HepG2 (cell line): Measurements from ENCODE around the gene CARMIL1. TPM values are rescaled to one million over a fixed set of nuclear protein-coding genes. Genes with fewer than 3 reads are reported as not detected.

Experiments
- AGO1 ChIP-seq: fragments of 200-400 bp; formaldehyde crosslinking; IDR thresholded peaks from 2 replicates; pipeline ENCODE4 v1.6.1; 2017; ENCODE audit warnings: mild to moderate bottlenecking, low read depth, low read length, moderate library complexity; ENCODE audit not compliant: poor library complexity, severe bottlenecking
- HMG20A ChIP-seq: IDR thresholded peaks from 2 replicates; pipeline ENCODE4 v1.6.1; 2016; ENCODE audit warnings: borderline replicate concordance
- JUNB ChIP-seq: sonication (generic); formaldehyde crosslinking; IDR thresholded peaks from 2 replicates; pipeline ENCODE4 v1.8.0; 2022; ENCODE audit warnings: missing genetic modification reagents, mild to moderate bottlenecking, borderline replicate concordance
- KDM6A ChIP-seq: IDR thresholded peaks from 2 replicates; pipeline ENCODE4 v1.6.1; 2016; ENCODE audit warnings: low read depth
- MED1 ChIP-seq: sonication (generic); formaldehyde crosslinking; IDR thresholded peaks from 2 replicates; pipeline ENCODE4 v1.4.0; 2020; ENCODE audit warnings: missing genetic modification reagents
- NFIC ChIP-seq: IDR thresholded peaks from 2 replicates; pipeline ENCODE4 v1.6.1; 2012; ENCODE audit warnings: mild to moderate bottlenecking, low read length, inconsistent platforms
- NR2F1 ChIP-seq, 2 experiments: fragments of 450-650 bp in 1 of 2; formaldehyde crosslinking in 1 of 2; IDR thresholded peaks; 2 replicates each; pipeline versions ENCODE4 v1.5.0 to v1.6.1; 2016 to 2020; ENCODE audit warnings: mild to moderate bottlenecking in 1 of 2, missing compliant biosample characterization in 1 of 2, missing genetic modification reagents in 1 of 2, moderate library complexity in 1 of 2
- SIX4 ChIP-seq: sonication (generic); formaldehyde crosslinking; IDR thresholded peaks from 2 replicates; pipeline ENCODE4 v1.4.0; 2020; ENCODE audit warnings: missing genetic modification reagents
- TARDBP ChIP-seq: sonication (generic); formaldehyde crosslinking; IDR thresholded peaks from 2 replicates; pipeline ENCODE4 v1.8.0; 2022; ENCODE audit warnings: mild to moderate bottlenecking, missing genetic modification reagents
- YEATS2 ChIP-seq: sonication (generic); formaldehyde crosslinking; IDR thresholded peaks from 2 replicates; pipeline ENCODE4 v1.4.0; 2020; ENCODE audit warnings: missing genetic modification reagents, borderline replicate concordance
- ZBTB39 ChIP-seq: sonication (generic); formaldehyde crosslinking; IDR thresholded peaks from 2 replicates; pipeline ENCODE4 v1.5.0; 2020; ENCODE audit warnings: missing genetic modification reagents
- ZKSCAN8 ChIP-seq: IDR thresholded peaks from 2 replicates; pipeline ENCODE4 v1.6.1; 2016; ENCODE audit warnings: borderline replicate concordance, missing genetic modification reagents, missing compliant biosample characterization
- ZNF232 ChIP-seq: sonication (generic); formaldehyde crosslinking; IDR thresholded peaks from 2 replicates; pipeline ENCODE4 v1.4.0; 2020; ENCODE audit warnings: missing genetic modification reagents, borderline replicate concordance
- ZNF275 ChIP-seq: sonication (generic); formaldehyde crosslinking; IDR thresholded peaks from 2 replicates; pipeline ENCODE4 v1.8.0; 2022; ENCODE audit warnings: missing genetic modification reagents, mild to moderate bottlenecking, inconsistent platforms, borderline replicate concordance
- ZNF329 ChIP-seq: sonication (generic); formaldehyde crosslinking; IDR thresholded peaks from 2 replicates; pipeline ENCODE4 v1.9.0; 2021; ENCODE audit warnings: low read depth, mild to moderate bottlenecking, missing genetic modification reagents
- ZNF503 ChIP-seq: sonication (generic); formaldehyde crosslinking; IDR thresholded peaks from 2 replicates; pipeline ENCODE4 v1.4.0; 2020; ENCODE audit warnings: missing genetic modification reagents
- ZNF510 ChIP-seq: sonication (generic); formaldehyde crosslinking; IDR thresholded peaks from 2 replicates; pipeline ENCODE4 v1.4.0; 2020; ENCODE audit warnings: low read depth, mild to moderate bottlenecking, missing genetic modification reagents
- ZNF660 ChIP-seq: sonication (generic); formaldehyde crosslinking; IDR thresholded peaks from 2 replicates; pipeline ENCODE4 v1.5.1; 2020; ENCODE audit warnings: mild to moderate bottlenecking, low read depth, missing genetic modification reagents, borderline replicate concordance
- ZNF670 ChIP-seq: sonication (generic); formaldehyde crosslinking; IDR thresholded peaks from 2 replicates; pipeline ENCODE4 v1.8.0; 2022; ENCODE audit warnings: mild to moderate bottlenecking, missing genetic modification reagents, borderline replicate concordance
- ZNF703 ChIP-seq: sonication (generic); formaldehyde crosslinking; IDR thresholded peaks from 2 replicates; pipeline ENCODE4 v1.5.1; 2020; ENCODE audit warnings: missing genetic modification reagents, mild to moderate bottlenecking, moderate library complexity, borderline replicate concordance
- ZNF772 ChIP-seq: sonication (generic); formaldehyde crosslinking; IDR thresholded peaks from 2 replicates; pipeline ENCODE4 v1.5.0; 2020; ENCODE audit warnings: mild to moderate bottlenecking, missing genetic modification reagents
- ZXDC ChIP-seq: sonication (generic); formaldehyde crosslinking; IDR thresholded peaks from 2 replicates; pipeline ENCODE4 v1.5.0; 2020; ENCODE audit warnings: mild to moderate bottlenecking, missing genetic modification reagents
- polyA plus RNA-seq, 8 experiments: library from polyadenylated mRNA; depleted of rRNA in 3 of 8; stranded (reverse) in 7 of 8; unstranded in 1 of 8; fragments of >200 nt; fragmentation: Illumina TruSeq in 4 of 8; extraction: Trizol in 4 of 8; gene quantifications; 2 replicates each; pipeline versions ENCODE4 v1.2.1 to v1.2.3, GENCODE V29; 2011 to 2016; ENCODE audit warnings: low read depth in 4 of 8, missing spikeins in 1 of 8, mixed read lengths in 1 of 8; ENCODE audit not compliant: insufficient read depth in 1 of 8
- total RNA-seq, 5 experiments: library from RNA; depleted of rRNA; stranded (reverse); fragments of >200 nt; fragmentation: Illumina TruSeq; extraction: Trizol; gene quantifications; 2 replicates each; pipeline ENCODE4 v1.2.3, GENCODE V29; 2016; ENCODE audit warnings: low read depth in 1 of 5

Gene CARMIL1
- total and polyA plus RNA-seq, 2 of the 13 experiments (the other 11 are each of a cell fraction or from before 2014, with no cell fraction given): 1.8 to 2.6 TPM

- TF ChIP-seq HMG20A (CRISPR knock-in tag) (peak; percentile 96), ZNF703 (CRISPR knock-in tag) (no peak), ZXDC (CRISPR knock-in tag) (no peak), ZNF772 (CRISPR knock-in tag) (no peak), ZBTB39 (CRISPR knock-in tag) (no peak), ZNF275 (CRISPR knock-in tag) (no peak), JUNB (CRISPR knock-in tag) (no peak), ZKSCAN8 (CRISPR knock-in tag) (peak; percentile 34; the same call in 1 of the 2 replicates), ZNF670 (CRISPR knock-in tag) (no peak), KDM6A (CRISPR knock-in tag) (no peak), TARDBP (no peak), ZNF503 (0 out of 2 replicates have a peak, but pooled peaks have one; percentile 53), NFIC (peak; percentile 66; the same call in 1 of the 2 replicates), ZNF329 (CRISPR knock-in tag) (no peak), ZNF660 (CRISPR knock-in tag) (no peak), ZNF510 (no peak), NR2F1 (CRISPR knock-in tag; IDR thresholded peaks at IDR 0.05) (peak in 1 of 2 experiments; percentile 40; a peak in 1 of 4 replicates), AGO1 (no peak), MED1 (CRISPR knock-in tag) (no peak), SIX4 (CRISPR knock-in tag) (peak; percentile 77; the same call in 1 of the 2 replicates), YEATS2 (CRISPR knock-in tag) (no peak), ZNF232 (CRISPR knock-in tag) (no peak)
These were observed 8.6 kb upstream of the CARMIL1 start (continued) for GRCh38 chr6:25270559-25270958.
